GM12801 (cell line): Measurements from ENCODE around the gene CLGN.

Source experiments
- CTCF ChIP-seq: IDR thresholded peaks from one replicate; pipeline ENCODE4 v1.5.1; 2011; ENCODE audit warnings: control low read depth; ENCODE audit not compliant: insufficient read length; ENCODE audit errors: extremely low read depth

The CLGN gene

GRCh38 chr4:140448830-140449229, 21.4 kb upstream of the CLGN start:
- no peak for TF ChIP-seq CTCF

- TF ChIP-seq CTCF = no peak
These were observed 20.7 kb upstream of the CLGN start for GRCh38 chr4:140448162-140448561.

GRCh38 chr4:140439644-140440142, 12.2 kb upstream of the CLGN start:
- no peak for TF ChIP-seq CTCF

GRCh38 chr4:140427919-140428471, 547 bp upstream of the CLGN start:
- TF ChIP-seq CTCF = no peak

GRCh38 chr4:140426610-140427105, 790 bp downstream of the CLGN start:
- no peak for TF ChIP-seq CTCF

- no peak for TF ChIP-seq CTCF
These were observed 4.3 kb downstream of the CLGN start for GRCh38 chr4:140423106-140423505.

- TF ChIP-seq CTCF = no peak
These were observed 18.5 kb downstream of the CLGN start for GRCh38 chr4:140408974-140409373.
